ENCODE measurements around the gene BCKDHB.

DNA sequence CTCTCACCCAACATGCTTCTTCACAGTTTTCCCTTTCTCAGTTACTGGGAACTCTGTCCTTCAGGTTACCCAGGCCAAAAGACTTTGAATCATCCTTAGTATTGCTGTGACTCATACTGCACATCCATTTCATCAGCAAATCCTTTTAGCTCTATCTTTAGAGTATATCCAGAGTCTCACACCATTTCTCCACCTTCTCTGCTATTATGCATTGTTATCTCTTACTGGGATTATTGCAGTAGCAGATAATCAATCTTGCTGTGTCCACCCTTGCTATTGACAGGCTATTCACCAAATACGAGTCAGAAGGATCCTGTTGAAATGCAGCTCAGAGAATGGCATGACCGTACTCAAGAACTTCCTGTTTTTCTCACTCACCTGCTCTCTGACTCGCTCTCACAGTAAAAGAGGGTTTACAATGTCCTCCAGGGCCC is 57.3 kb downstream of the BCKDHB start:
- TF ChIP-seq, protein P1, sequence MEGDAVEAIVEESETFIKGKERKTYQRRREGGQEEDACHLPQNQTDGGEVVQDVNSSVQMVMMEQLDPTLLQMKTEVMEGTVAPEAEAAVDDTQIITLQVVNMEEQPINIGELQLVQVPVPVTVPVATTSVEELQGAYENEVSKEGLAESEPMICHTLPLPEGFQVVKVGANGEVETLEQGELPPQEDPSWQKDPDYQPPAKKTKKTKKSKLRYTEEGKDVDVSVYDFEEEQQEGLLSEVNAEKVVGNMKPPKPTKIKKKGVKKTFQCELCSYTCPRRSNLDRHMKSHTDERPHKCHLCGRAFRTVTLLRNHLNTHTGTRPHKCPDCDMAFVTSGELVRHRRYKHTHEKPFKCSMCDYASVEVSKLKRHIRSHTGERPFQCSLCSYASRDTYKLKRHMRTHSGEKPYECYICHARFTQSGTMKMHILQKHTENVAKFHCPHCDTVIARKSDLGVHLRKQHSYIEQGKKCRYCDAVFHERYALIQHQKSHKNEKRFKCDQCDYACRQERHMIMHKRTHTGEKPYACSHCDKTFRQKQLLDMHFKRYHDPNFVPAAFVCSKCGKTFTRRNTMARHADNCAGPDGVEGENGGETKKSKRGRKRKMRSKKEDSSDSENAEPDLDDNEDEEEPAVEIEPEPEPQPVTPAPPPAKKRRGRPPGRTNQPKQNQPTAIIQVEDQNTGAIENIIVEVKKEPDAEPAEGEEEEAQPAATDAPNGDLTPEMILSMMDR (IDR thresholded peaks at IDR 0.05), result no peak
- TF ChIP-seq ESRRA (IDR thresholded peaks at IDR 0.05; ENCODE audit: borderline replicate concordance, low read length) (no peak), POLR2A (IDR thresholded peaks at IDR 0.05; ENCODE audit: low read length) (no peak), EP300 (IDR thresholded peaks at IDR 0.05) (no peak), NPAS2 (CRISPR knock-in tag; IDR thresholded peaks at IDR 0.05; ENCODE audit: borderline replicate concordance) (no peak), HDAC2 (IDR thresholded peaks at IDR 0.05) (no peak), CHD2 (IDR thresholded peaks at IDR 0.05; ENCODE audit: low read length, partially characterized antibody) (no peak)
- TF ChIP-seq, protein P2, sequence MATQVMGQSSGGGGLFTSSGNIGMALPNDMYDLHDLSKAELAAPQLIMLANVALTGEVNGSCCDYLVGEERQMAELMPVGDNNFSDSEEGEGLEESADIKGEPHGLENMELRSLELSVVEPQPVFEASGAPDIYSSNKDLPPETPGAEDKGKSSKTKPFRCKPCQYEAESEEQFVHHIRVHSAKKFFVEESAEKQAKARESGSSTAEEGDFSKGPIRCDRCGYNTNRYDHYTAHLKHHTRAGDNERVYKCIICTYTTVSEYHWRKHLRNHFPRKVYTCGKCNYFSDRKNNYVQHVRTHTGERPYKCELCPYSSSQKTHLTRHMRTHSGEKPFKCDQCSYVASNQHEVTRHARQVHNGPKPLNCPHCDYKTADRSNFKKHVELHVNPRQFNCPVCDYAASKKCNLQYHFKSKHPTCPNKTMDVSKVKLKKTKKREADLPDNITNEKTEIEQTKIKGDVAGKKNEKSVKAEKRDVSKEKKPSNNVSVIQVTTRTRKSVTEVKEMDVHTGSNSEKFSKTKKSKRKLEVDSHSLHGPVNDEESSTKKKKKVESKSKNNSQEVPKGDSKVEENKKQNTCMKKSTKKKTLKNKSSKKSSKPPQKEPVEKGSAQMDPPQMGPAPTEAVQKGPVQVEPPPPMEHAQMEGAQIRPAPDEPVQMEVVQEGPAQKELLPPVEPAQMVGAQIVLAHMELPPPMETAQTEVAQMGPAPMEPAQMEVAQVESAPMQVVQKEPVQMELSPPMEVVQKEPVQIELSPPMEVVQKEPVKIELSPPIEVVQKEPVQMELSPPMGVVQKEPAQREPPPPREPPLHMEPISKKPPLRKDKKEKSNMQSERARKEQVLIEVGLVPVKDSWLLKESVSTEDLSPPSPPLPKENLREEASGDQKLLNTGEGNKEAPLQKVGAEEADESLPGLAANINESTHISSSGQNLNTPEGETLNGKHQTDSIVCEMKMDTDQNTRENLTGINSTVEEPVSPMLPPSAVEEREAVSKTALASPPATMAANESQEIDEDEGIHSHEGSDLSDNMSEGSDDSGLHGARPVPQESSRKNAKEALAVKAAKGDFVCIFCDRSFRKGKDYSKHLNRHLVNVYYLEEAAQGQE (IDR thresholded peaks at IDR 0.05), result no peak
- TF ChIP-seq, protein P3, sequence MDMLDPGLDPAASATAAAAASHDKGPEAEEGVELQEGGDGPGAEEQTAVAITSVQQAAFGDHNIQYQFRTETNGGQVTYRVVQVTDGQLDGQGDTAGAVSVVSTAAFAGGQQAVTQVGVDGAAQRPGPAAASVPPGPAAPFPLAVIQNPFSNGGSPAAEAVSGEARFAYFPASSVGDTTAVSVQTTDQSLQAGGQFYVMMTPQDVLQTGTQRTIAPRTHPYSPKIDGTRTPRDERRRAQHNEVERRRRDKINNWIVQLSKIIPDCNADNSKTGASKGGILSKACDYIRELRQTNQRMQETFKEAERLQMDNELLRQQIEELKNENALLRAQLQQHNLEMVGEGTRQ (IDR thresholded peaks at IDR 0.05), result no peak
- TF ChIP-seq, protein P4, sequence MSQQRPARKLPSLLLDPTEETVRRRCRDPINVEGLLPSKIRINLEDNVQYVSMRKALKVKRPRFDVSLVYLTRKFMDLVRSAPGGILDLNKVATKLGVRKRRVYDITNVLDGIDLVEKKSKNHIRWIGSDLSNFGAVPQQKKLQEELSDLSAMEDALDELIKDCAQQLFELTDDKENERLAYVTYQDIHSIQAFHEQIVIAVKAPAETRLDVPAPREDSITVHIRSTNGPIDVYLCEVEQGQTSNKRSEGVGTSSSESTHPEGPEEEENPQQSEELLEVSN (IDR thresholded peaks at IDR 0.05; ENCODE audit: borderline replicate concordance, low read depth), result no peak

Data from A549 (cell line).